GM12878 (cell line): Measurements from ENCODE around the gene NTM. TPM values are rescaled to one million over a fixed set of nuclear protein-coding genes. Genes with fewer than 3 reads are reported as not detected.

Experiments used
- ATAC-seq: fragments of 200-7000 bp; cut with Tn5 transposase; 3 replicates; pipeline ENCODE4 v1.9.1; 2020; ENCODE audit warnings: mild to moderate bottlenecking, moderate library complexity
- BruUV-seq: library from RNA; stranded (reverse); fragments of 400-500 nt; replicated peaks from 2 replicates; lab custom pipeline; 2021; lab: Mats Ljungman, UMichigan
- CTCF ChIA-PET: fragments of 300-600 bp; sonication (Branson Sonifier 250); formaldehyde crosslinking; extraction: SDS; loops from one replicate; lab custom pipeline; 2021; ENCODE audit warnings: inconsistent platforms; lab: Yijun Ruan, JAX
- POLR2A ChIA-PET: fragments of 350-600 bp; formaldehyde crosslinking; extraction: SDS; loops from one replicate; lab custom pipeline; 2021; ENCODE audit warnings: inconsistent platforms; lab: Charles Lee
- RAD21 ChIA-PET: fragments of 300-600 bp; sonication (Branson Sonifier 250); formaldehyde crosslinking; loops from one replicate; lab custom pipeline; 2023; ENCODE audit warnings: antibody characterized with exemption; ENCODE audit not compliant: unreplicated experiment; lab: Charles Lee
- SMC1A ChIA-PET: fragments of 300-600 bp; sonication (Branson Sonifier 250); formaldehyde crosslinking; loops from one replicate; lab custom pipeline; 2023; ENCODE audit not compliant: unreplicated experiment, uncharacterized antibody; lab: Charles Lee
- DNase-seq: peaks from one replicate; pipeline ENCODE4 v3.0.0-alpha.2; 2011; ENCODE audit warnings: low read depth, low spot score
- FAIRE-seq: peaks from 3 replicates; lab custom pipeline; 2011; peaks lifted over from hg19 to GRCh38; lab: Jason Lieb, UNC
- H2AFZ ChIP-seq: 2 replicates; pipeline ENCODE4 v1.6.0; 2011; ENCODE audit warnings: low read depth, low read length, control low read depth; ENCODE audit not compliant: control insufficient read depth
- H3K27ac ChIP-seq: 2 replicates; pipeline ENCODE4 v1.5.1; 2011; ENCODE audit warnings: control low read depth; ENCODE audit not compliant: control insufficient read depth, insufficient read depth
- H3K27me3 ChIP-seq, 2 experiments: replicated peaks in 1 of 2; 2 replicates each; pipeline versions ENCODE4 v1.6.0 to v1.6.1; 2011; ENCODE audit warnings: low read length in 1 of 2; ENCODE audit not compliant: control insufficient read depth in 2 of 2, insufficient read depth in 2 of 2
- H3K36me3 ChIP-seq, 2 experiments: 2 replicates each; pipeline ENCODE4 v1.5.1; 2011; ENCODE audit warnings: low read length in 1 of 2; ENCODE audit not compliant: control insufficient read depth in 2 of 2, insufficient read depth in 2 of 2
- H3K4me1 ChIP-seq: 2 replicates; pipeline ENCODE4 v1.6.1; 2011; ENCODE audit warnings: mild to moderate bottlenecking, low read length, moderate library complexity, mixed read lengths; ENCODE audit not compliant: control insufficient read depth, insufficient read depth
- H3K4me2 ChIP-seq: 2 replicates; pipeline ENCODE4 v1.6.0; 2011; ENCODE audit warnings: control low read depth; ENCODE audit not compliant: control insufficient read depth, insufficient read depth
- H3K4me3 ChIP-seq: fragments of 200-600 bp; sonication (generic); 2 replicates; pipeline ENCODE4 v1.5.1; 2016
- H3K79me2 ChIP-seq: 2 replicates; pipeline ENCODE4 v1.6.0; 2011; ENCODE audit warnings: low read length; ENCODE audit not compliant: control insufficient read depth, insufficient read depth
- H3K9ac ChIP-seq: 2 replicates; pipeline ENCODE4 v1.8.0; 2011; ENCODE audit warnings: low read length, control low read depth, mixed read lengths; ENCODE audit not compliant: control insufficient read depth, insufficient read depth
- H3K9me3 ChIP-seq: replicated peaks from 3 replicates; pipeline ENCODE4 v1.5.1; 2011; ENCODE audit warnings: mild to moderate bottlenecking, low read length; ENCODE audit not compliant: control insufficient read depth, insufficient read depth
- H4K20me1 ChIP-seq: 2 replicates; pipeline ENCODE4 v1.6.0; 2011; ENCODE audit not compliant: control insufficient read depth, insufficient read depth
- FOXM1 ChIP-seq: IDR thresholded peaks from 2 replicates; pipeline ENCODE4 v1.6.1; 2012; ENCODE audit warnings: low read depth, mild to moderate bottlenecking, inconsistent platforms, low read length, moderate library complexity
- JUND ChIP-seq: IDR thresholded peaks from 2 replicates; pipeline ENCODE4 v1.6.1; 2012; ENCODE audit warnings: low read depth, mild to moderate bottlenecking, low read length, improper control_type of control experiment, moderate library complexity
- LARP7 ChIP-seq: fragments of 450-650 bp; IDR thresholded peaks from 2 replicates; pipeline ENCODE4 v1.6.1; 2017; ENCODE audit warnings: mild to moderate bottlenecking
- NR2C1 ChIP-seq: fragments of 450-650 bp; IDR thresholded peaks from 2 replicates; pipeline ENCODE4 v1.6.1; 2017; ENCODE audit warnings: antibody characterized with exemption, mild to moderate bottlenecking, moderate library complexity
- NR2F1 ChIP-seq: fragments of 450-650 bp; conservative IDR thresholded peaks from 2 replicates; pipeline ENCODE4 v1.6.1; 2017; ENCODE audit warnings: mild to moderate bottlenecking
- SMC3 ChIP-seq: IDR thresholded peaks from 2 replicates; pipeline ENCODE4 v1.6.1; 2011; ENCODE audit warnings: low read length, improper control_type of control experiment, borderline replicate concordance
- SREBF2 ChIP-seq: IDR thresholded peaks from 2 replicates; pipeline ENCODE4 v1.6.1; 2012; ENCODE audit warnings: mild to moderate bottlenecking, low read length
- ZNF274 ChIP-seq: IDR thresholded peaks from one replicate; pipeline ENCODE4 v1.8.0; 2011; ENCODE audit not compliant: insufficient read length, insufficient read depth
- WGBS: methylation state at CpG from one replicate; pipeline ENCODE4 v1.1.6; 2016; ENCODE audit warnings: low lambda C conversion rate; ENCODE audit not compliant: insufficient replicate concordance, insufficient coverage; ENCODE audit errors: missing lambda C conversion rate; 5-methylcytosine and 5-hydroxymethylcytosine counted together
- in situ Hi-C: fragments of 300-500 bp; cut with MboI; formaldehyde crosslinking; loops from 9 replicates; pipeline ENCODE4 v1.14.3; 2018; ENCODE audit warnings: mixed read lengths
- intact Hi-C: fragments of 100-400 bp; cut with micrococcal nuclease; formaldehyde crosslinking; loops from one replicate; pipeline ENCODE4 v1.14.2; 2022; ENCODE audit not compliant: unreplicated experiment
- polyA plus RNA-seq, 11 experiments: library from polyadenylated mRNA; depleted of rRNA in 4 of 11; unstranded in 6 of 11; stranded (reverse) in 5 of 11; fragments of >200 nt; fragmentation: Nextera tagmentation in 4 of 11; fragmentation: Illumina TruSeq in 1 of 11; extraction: Ambion mirVana in 4 of 11; extraction: Trizol in 1 of 11; gene quantifications; 1 replicate in 1 of 11; 2 replicates in 10 of 11; pipeline versions ENCODE4 v1.2.1 to v1.2.3, GENCODE V29; 2011 to 2016; ENCODE audit warnings: inconsistent platforms in 2 of 11, missing spikeins in 2 of 11, low read depth in 1 of 11
- total RNA-seq, 4 experiments: library from RNA; depleted of rRNA in 3 of 4; stranded (reverse); fragments of >200 nt in 3 of 4; fragmentation: Illumina TruSeq in 1 of 4; extraction: Trizol in 1 of 4; gene quantifications; 2 replicates each; pipeline versions ENCODE4 v1.2.1 to v1.2.3, GENCODE V29; 2013 to 2021
- TF ChIP-seq, protein P1 (sequence below): fragments of 450-650 bp; conservative IDR thresholded peaks from 2 replicates; pipeline ENCODE4 v1.6.1; 2017; ENCODE audit warnings: mild to moderate bottlenecking, moderate library complexity
- TF ChIP-seq, protein P2 (sequence below): fragments of 450-650 bp; IDR thresholded peaks from 2 replicates; pipeline ENCODE4 v1.6.1; 2017; ENCODE audit warnings: mild to moderate bottlenecking, low read depth, inconsistent platforms; ENCODE audit not compliant: poor library complexity, severe bottlenecking

NTM gene
- total and polyA plus RNA-seq, 10 of the 15 experiments (the other 5 are each of a cell fraction or from before 2014, with no cell fraction given), result not detected

DNA sequence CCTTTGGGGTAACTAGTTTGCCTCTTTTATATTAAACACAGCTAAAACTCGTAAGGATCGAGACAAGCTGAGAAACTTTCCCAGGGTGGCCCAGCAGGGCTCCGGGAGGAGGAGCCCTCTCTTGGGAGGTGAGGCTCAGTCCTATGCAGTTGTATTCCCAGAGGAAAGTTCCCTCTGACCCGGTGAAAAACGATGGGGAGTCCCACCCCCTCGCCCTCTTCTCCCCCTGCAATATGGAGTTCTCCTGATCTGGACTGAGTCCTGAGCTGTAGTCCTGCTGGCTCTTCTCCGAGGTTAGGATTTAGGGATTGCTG lies 1.3 kb downstream of the NTM start (continued):
- TF ChIP-seq, protein P1, sequence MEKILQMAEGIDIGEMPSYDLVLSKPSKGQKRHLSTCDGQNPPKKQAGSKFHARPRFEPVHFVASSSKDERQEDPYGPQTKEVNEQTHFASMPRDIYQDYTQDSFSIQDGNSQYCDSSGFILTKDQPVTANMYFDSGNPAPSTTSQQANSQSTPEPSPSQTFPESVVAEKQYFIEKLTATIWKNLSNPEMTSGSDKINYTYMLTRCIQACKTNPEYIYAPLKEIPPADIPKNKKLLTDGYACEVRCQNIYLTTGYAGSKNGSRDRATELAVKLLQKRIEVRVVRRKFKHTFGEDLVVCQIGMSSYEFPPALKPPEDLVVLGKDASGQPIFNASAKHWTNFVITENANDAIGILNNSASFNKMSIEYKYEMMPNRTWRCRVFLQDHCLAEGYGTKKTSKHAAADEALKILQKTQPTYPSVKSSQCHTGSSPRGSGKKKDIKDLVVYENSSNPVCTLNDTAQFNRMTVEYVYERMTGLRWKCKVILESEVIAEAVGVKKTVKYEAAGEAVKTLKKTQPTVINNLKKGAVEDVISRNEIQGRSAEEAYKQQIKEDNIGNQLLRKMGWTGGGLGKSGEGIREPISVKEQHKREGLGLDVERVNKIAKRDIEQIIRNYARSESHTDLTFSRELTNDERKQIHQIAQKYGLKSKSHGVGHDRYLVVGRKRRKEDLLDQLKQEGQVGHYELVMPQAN, result no peak
- TF ChIP-seq JUND (no peak), SREBF2 (no peak), NR2C1 (no peak)
- TF ChIP-seq, protein P2, sequence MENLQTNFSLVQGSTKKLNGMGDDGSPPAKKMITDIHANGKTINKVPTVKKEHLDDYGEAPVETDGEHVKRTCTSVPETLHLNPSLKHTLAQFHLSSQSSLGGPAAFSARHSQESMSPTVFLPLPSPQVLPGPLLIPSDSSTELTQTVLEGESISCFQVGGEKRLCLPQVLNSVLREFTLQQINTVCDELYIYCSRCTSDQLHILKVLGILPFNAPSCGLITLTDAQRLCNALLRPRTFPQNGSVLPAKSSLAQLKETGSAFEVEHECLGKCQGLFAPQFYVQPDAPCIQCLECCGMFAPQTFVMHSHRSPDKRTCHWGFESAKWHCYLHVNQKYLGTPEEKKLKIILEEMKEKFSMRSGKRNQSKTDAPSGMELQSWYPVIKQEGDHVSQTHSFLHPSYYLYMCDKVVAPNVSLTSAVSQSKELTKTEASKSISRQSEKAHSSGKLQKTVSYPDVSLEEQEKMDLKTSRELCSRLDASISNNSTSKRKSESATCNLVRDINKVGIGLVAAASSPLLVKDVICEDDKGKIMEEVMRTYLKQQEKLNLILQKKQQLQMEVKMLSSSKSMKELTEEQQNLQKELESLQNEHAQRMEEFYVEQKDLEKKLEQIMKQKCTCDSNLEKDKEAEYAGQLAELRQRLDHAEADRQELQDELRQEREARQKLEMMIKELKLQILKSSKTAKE, result no peak

DNA sequence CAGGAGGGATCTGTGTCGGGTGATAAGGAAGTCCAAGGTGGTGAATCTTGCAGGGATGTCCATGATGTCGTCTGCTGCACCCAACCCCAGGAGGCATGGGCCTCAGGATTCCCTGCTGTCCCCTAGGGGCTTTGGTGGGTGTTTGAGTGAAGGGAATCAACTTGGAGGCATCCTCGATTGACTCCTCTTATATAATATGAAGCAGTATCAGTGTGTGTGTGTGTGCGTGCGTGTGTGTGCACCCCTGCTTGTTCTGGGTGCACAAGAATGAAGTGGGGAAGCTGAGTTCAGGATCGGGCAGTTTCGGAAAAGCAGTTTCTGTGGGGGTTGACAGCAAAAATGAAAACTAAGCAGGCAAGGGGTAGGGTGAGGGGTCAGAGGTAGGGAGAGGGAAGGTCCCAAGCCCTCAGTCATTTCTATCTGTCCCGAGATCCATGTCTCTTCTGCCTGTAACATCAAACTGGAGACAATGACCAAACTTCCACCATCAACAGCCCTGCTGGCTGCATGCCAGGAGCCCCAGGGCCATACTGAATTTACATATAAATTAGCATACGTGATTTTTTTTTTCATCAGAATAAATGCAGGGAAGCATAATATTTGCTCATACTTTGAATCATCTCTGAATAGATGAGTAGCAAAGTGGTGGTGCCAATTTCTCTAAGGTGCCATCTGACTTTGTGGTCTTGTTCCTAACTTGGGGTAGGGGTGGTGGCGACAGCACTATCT lies 2.0 kb downstream of the NTM start:
- Histone ChIP-seq H3K79me2 (no peaks in the 10 kb centered on the region), H2AFZ (no peak overlapping the region), H3K9ac (no peak overlapping the region), H3K27me3 (peaks cover 6 to 13% of the 10 kb centered on the region in 2 experiments), H3K36me3 (no peaks in the 10 kb centered on the region), H3K4me2 (no peak overlapping the region), H3K4me3 (no peak overlapping the region), H4K20me1 (no peaks in the 10 kb centered on the region), H3K9me3 (no peaks in the 10 kb centered on the region), H3K27ac (no peak overlapping the region), H3K4me1 (no peaks in the 10 kb centered on the region)
- in situ Hi-C loops, result no loop called here
- intact Hi-C loops, result no loop called here
- ATAC-seq, result no peak
- FAIRE-seq, result no peak
- no peak for TF ChIP-seq SMC3
- TF ChIP-seq ZNF274, result no peak
- no peak for TF ChIP-seq FOXM1
- TF ChIP-seq LARP7, result no peak
- no peak for TF ChIP-seq NR2F1
- no peak for DNase-seq
- WGBS, result 27% methylated on average over 10 of the region's 10 CpGs
- ChIA-PET POLR2A (no interaction called here), SMC1A (no interaction called here), RAD21 (no interaction called here), CTCF (no interaction called here)
- no TSS peak for BruUV-seq
